Right lobe of liver (tissue), 6 donors: Measurements from ENCODE around the gene WDFY1. TPM values are rescaled to one million over a fixed set of nuclear protein-coding genes. Genes with fewer than 3 reads are reported as not detected.

Source experiments
- ATAC-seq, 4 donors: fragments of 200-7000 bp; cut with Tn5 transposase; one replicate each; pipeline ENCODE4 v1.9.1; 2020; ENCODE audit warnings: mild to moderate bottlenecking in 4 of 4, moderate library complexity in 4 of 4
- DNase-seq, 3 donors: peaks; one replicate each; pipeline ENCODE4 v3.0.0-alpha.2; 2020
- H3K27ac ChIP-seq, 3 donors: fragments of 200-600 bp; one replicate each; pipeline ENCODE4 v1.8.0; 2022
- H3K27me3 ChIP-seq, 2 donors: fragments of 200-600 bp; one replicate each; pipeline ENCODE4 v1.8.0; 2022
- H3K36me3 ChIP-seq, 4 donors: fragments of 200-600 bp; sonication (generic) in 1 of 4; one replicate each; pipeline versions ENCODE4 v1.5.1 to v1.8.0; 2017 to 2022; ENCODE audit warnings: control low read depth in 1 of 4
- H3K4me1 ChIP-seq, 4 donors: fragments of 200-600 bp; sonication (generic) in 1 of 4; one replicate each; pipeline versions ENCODE4 v1.5.1 to v1.8.0; 2017 to 2022; ENCODE audit warnings: control low read depth in 1 of 4
- H3K4me3 ChIP-seq, 3 donors: fragments of 200-600 bp; one replicate each; pipeline ENCODE4 v1.8.0; 2022
- H3K9me3 ChIP-seq, 4 donors: fragments of 200-600 bp; sonication (generic) in 1 of 4; one replicate each; pipeline versions ENCODE4 v1.5.1 to v1.8.0; 2017 to 2022; ENCODE audit warnings: control low read depth in 1 of 4
- CTCF ChIP-seq, 4 donors: fragments of 200-600 bp in 3 of 4; fragments of 450-650 bp in 1 of 4; IDR thresholded peaks; one replicate each; pipeline versions ENCODE4 v1.5.1 to v1.8.0; 2016 to 2022; ENCODE audit warnings: antibody characterized with exemption in 4 of 4, mild to moderate bottlenecking in 2 of 4
- POLR2A ChIP-seq: fragments of 450-650 bp; IDR thresholded peaks from one replicate; pipeline ENCODE4 v1.6.1; 2017; ENCODE audit warnings: antibody characterized with exemption, mild to moderate bottlenecking
- WGBS: methylation state at CpG from one replicate; pipeline ENCODE4 v1.1.6; 2018; ENCODE audit warnings: low coverage, low lambda C conversion rate; ENCODE audit not compliant: insufficient coverage; ENCODE audit errors: missing lambda C conversion rate; 5-methylcytosine and 5-hydroxymethylcytosine counted together
- intact Hi-C, 2 donors: fragments of 100-400 bp; cut with DNase I; formaldehyde crosslinking; loops; one replicate each; pipeline versions ENCODE4 v1.11.2 to v1.14.1; 2022
- total RNA-seq, 6 experiments: library from RNA; depleted of rRNA in 2 of 6; stranded (reverse); fragments of >200 nt in 2 of 6; fragmentation: NEBNext Ultra II Directional in 3 of 6; extraction: Animal tissue kit (Norgen Biotek cat#: 25700) in 3 of 6; gene quantifications; one replicate each; pipeline versions ENCODE4 v1.1.0 to v1.2.4, GENCODE V29; 2016 to 2023
- donor health status: DM: no; HTN: yes; CAD: no.
- donor health status: DM: no; HTN: no; CAD: no.
- donor health status: DM: no; HTN: no; CAD: no.
- donor health status: DM: no; HTN: yes; CAD: no.
- donor health status: DM: no; HTN: yes; CAD: no.

The WDFY1 gene
- total RNA-seq, 6 experiments from 2014 or later = 19.7 to 28.0 (median 21.4) TPM

GRCh38 chr2:223860809-223861738 lies 84.1 kb downstream of the WDFY1 start:
- DNase-seq = no peak
- Histone ChIP-seq H3K4me3 (no peak overlapping the region), H3K4me1 (peaks cover 0 to 9% (median 2%) of the 10 kb centered on the region in 4 donors), H3K27me3 (no peaks in the 10 kb centered on the region), H3K36me3 (no peaks in the 10 kb centered on the region), H3K9me3 (no peaks in the 10 kb centered on the region), H3K27ac (no peak overlapping the region)
- whole genome bisulfite sequencing = 71% methylated on average over 4 of the region's 5 CpGs
- intact Hi-C loops = no loop called here
- TF ChIP-seq POLR2A (no peak), CTCF (IDR thresholded peaks at IDR 0.05) (peak in 1 of 4 donors; percentile 6)
- peak; percentile 51 to 94 (median 76) for ATAC-seq

GRCh38 chr2:223859070-223859469 lies 86.1 kb downstream of the WDFY1 start:
- H3K4me3 ChIP-seq = no peak overlapping the region
- H3K4me1 ChIP-seq = peaks cover 0 to 9% (median 2%) of the 10 kb centered on the region in 4 donors
- no peak overlapping the region for H3K27ac ChIP-seq
- H3K27me3 ChIP-seq = no peaks in the 10 kb centered on the region
- intact Hi-C loops = no loop called here
- TF ChIP-seq POLR2A (no peak), CTCF (IDR thresholded peaks at IDR 0.05) (no peak)
- ATAC-seq (no peak), DNase-seq (no peak)
- WGBS = 93% methylated on average over 2 of the region's 3 CpGs
- H3K36me3 ChIP-seq = no peaks in the 10 kb centered on the region
- no peaks in the 10 kb centered on the region for H3K9me3 ChIP-seq

GRCh38 chr2:223856584-223856983 lies 88.6 kb downstream of the WDFY1 start:
- H3K9me3 ChIP-seq = no peaks in the 10 kb centered on the region
- WGBS = 53% methylated on average over 5 of the region's 5 CpGs
- intact Hi-C loops = no loop called here
- no peaks in the 10 kb centered on the region for H3K36me3 ChIP-seq
- no peaks in the 10 kb centered on the region for H3K27me3 ChIP-seq
- DNase-seq (no peak), ATAC-seq (no peak)
- H3K4me1 ChIP-seq = peaks cover 0 to 8% (median under 1%) of the 10 kb centered on the region in 4 donors
- no peak overlapping the region for H3K4me3 ChIP-seq
- no peak for TF ChIP-seq CTCF (IDR thresholded peaks at IDR 0.05)
- TF ChIP-seq POLR2A = no peak
- no peak overlapping the region for H3K27ac ChIP-seq

- WGBS = 8% methylated on average over 2 of the region's 2 CpGs
- no peak for TF ChIP-seq POLR2A
- no peak for DNase-seq
- Histone ChIP-seq H3K27ac (no peak overlapping the region), H3K36me3 (peaks cover 0 to 1% (median 0%) of the 10 kb centered on the region in 4 donors), H3K4me1 (peaks cover 0 to 2% (median 0%) of the 10 kb centered on the region in 4 donors), H3K27me3 (no peaks in the 10 kb centered on the region), H3K4me3 (no peak overlapping the region), H3K9me3 (no peaks in the 10 kb centered on the region)
- ATAC-seq = peak in 1 of 4 donors; percentile 46
- intact Hi-C loops = no loop called here
These were observed 89.1 kb downstream of the WDFY1 start for GRCh38 chr2:223856021-223856420.

GRCh38 chr2:223855426-223855825 lies 89.7 kb downstream of the WDFY1 start:
- 81% methylated on average over 5 of the region's 5 CpGs for WGBS
- Histone ChIP-seq H3K4me3 (no peak overlapping the region), H3K4me1 (no peaks in the 10 kb centered on the region), H3K9me3 (no peaks in the 10 kb centered on the region), H3K27ac (no peak overlapping the region), H3K36me3 (peaks cover 0 to 1% (median 0%) of the 10 kb centered on the region in 4 donors), H3K27me3 (no peaks in the 10 kb centered on the region)
- ATAC-seq (no peak), DNase-seq (no peak)
- TF ChIP-seq CTCF (IDR thresholded peaks at IDR 0.05) (no peak), POLR2A (no peak)
- intact Hi-C loops = no loop called here
